HG02885 (cell line): ENCODE measurements around the gene LGI4.
"Not testable (repeated sequence)": the region's sequence is repeated elsewhere in the genome, so short reads cannot be mapped to it uniquely, and the experiment has no call there.

ENCODE experiments used
- ATAC-seq: cut with Tn5 transposase; IDR thresholded peaks from one replicate; pipeline ENCODE4 v1.9.1; 2021; ENCODE audit warnings: mild to moderate bottlenecking; ENCODE audit not compliant: unreplicated experiment, poor library complexity

The LGI4 gene

DNA sequence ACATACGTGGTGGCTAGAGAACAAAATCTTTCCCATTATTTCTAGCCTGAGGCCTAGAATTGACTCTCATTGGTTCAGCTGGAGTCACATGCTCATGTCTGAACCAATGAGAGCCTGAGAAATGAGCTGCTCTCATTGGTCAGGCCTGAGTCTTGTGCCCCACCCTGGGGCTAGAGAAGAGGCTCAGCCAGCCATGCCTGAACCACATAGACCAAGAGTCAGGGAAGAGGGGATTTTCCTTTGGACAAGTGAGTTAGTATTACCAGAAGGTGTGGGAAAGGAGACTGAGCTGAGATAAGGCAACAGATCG lies 26.5 kb upstream of the LGI4 start:
- no peak for ATAC-seq

DNA sequence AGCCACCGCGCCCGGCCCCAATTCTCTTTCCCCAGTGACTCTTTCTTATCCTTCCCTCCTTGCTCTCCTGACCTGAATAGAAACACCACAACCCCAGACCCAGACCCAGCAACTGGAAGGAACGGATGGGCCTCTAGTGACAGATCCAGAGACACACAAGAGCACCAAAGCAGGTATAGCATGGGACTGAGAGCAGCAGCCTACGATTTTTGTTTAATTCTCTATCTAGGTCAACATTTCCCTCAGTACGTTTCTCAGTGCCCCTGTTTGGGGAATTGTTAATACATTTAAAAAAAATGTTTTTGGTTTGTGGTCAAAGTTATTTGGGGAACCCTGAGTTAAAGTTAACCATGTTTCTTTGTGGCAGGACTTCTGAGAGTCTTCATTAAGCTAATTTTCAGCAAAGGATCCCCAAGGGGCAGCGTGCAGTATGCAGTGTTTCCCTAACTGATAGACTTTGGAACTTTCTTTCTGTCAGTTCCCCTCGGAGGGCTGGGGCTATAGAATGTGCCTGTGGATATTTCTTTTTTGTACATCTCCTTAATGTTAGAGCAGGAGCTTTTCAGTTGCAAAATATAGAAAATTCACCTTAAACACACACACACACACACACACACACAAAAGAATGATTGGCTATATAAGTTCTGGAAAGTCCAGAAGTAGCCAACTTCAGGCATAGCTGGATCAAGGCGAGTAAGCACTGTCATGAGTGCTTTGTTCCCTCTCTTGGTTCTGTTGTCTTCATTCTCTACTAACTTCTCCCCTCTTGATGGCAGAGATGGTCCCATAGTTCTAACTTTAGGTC lies 26.0 kb upstream of the LGI4 start:
- no peak for ATAC-seq

DNA sequence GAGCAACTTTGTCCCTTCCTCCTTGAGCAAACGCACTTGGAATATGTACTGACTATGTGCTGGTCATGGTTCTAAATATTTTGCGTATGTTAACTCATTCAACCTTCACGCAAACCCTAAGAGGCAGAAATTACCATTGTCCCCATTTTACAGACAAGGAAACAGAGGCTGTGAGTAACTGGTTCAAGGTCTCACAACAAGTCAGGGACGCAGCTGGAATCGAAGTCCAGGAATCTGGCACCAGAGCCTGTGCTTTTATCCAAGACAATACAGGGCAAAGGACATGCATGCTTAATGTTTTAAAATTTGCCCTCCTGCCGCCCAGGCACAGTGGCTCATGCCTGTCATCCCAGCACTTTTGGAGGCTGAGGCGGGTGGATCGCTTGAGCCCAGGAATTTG lies 24.7 kb upstream of the LGI4 start:
- ATAC-seq = no peak

DNA sequence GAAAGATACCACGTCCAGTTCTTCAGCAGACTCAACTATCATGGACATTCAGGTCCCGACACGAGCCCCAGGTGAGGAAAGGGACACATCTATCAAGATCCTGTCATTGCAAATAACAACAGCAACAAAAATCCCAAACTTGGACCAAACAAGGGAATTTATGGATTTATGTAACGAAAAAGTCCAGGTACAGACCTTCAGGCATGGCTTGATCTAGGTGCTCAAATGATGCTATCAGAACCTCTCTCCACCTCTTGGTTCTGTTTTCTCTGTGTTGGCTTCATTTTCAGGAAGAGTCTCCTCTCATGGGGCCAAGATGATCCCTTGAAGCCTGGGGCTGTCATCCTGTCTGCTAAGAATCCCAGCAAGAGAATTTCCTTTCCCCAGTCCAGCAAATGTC lies 22.6 kb upstream of the LGI4 start:
- no peak for ATAC-seq

DNA sequence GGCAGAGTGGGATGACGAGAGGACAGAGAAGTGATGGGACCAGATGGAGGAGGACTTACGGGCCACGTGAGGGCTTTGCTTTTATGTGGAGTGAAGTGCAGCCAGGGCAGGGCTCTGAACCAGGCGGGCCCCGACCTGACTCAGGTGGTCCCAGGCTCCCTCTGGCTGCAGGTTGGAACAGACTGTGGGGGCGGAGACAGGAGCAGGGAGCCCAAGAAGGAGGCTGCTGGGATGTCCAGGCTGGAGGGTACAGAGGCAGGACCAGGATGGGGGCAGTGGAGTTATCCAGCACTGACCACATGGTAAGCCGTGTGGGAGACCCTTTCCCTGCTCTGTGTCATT lies 21.8 kb upstream of the LGI4 start:
- ATAC-seq = no peak

DNA sequence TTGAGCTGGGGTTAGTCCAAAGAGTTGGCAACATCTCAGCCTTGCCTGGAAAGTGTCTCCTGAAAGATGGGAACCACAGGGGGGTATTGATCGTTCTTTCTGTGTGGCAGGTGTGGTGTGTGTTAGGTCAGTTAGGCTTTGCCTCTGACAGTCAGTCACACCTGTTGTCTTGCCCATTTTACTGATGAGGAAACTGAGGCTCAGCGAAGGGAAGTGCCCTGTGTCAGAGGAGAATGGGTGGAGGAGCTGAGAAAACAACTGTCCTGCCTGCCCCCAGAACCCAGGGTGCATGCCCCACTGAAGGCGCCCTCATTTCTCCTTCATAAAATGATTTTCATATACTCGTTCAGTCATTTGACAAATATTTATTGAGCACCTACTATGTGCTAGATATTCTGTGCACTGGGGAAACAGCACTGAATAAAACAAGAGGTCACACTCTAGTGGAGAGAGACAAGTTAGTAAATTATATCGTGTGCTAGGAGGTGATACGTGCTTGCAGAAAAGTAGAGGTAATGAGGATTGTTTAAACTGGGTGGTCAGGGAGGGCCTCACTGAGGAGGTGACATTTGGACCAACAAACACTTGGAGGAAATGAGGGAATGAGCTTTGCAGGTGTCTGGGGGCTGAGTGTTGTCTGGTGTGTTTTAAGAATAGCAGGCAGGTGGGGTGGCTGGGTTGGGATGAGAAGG lies 21.3 kb upstream of the LGI4 start:
- no peak for ATAC-seq

DNA sequence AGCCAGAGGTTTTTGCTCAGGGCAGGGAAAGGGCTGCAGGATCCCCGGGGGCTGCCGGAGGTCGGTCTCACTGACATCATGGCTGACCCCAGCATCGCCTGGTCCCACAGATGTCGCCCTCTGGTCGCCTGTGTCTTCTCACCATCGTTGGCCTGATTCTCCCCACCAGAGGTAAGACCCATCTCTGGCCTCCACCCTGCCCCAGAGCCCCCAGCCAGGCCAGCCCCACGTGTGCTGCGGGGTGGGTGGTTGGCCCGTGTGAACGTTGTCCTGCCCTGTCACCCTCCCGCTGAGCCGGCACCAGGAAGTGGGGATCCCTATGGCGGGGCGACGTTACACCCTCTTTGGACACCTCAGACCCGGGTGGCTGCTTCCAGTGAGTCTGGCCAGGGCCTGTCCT lies 20.6 kb upstream of the LGI4 start:
- no peak for ATAC-seq

DNA sequence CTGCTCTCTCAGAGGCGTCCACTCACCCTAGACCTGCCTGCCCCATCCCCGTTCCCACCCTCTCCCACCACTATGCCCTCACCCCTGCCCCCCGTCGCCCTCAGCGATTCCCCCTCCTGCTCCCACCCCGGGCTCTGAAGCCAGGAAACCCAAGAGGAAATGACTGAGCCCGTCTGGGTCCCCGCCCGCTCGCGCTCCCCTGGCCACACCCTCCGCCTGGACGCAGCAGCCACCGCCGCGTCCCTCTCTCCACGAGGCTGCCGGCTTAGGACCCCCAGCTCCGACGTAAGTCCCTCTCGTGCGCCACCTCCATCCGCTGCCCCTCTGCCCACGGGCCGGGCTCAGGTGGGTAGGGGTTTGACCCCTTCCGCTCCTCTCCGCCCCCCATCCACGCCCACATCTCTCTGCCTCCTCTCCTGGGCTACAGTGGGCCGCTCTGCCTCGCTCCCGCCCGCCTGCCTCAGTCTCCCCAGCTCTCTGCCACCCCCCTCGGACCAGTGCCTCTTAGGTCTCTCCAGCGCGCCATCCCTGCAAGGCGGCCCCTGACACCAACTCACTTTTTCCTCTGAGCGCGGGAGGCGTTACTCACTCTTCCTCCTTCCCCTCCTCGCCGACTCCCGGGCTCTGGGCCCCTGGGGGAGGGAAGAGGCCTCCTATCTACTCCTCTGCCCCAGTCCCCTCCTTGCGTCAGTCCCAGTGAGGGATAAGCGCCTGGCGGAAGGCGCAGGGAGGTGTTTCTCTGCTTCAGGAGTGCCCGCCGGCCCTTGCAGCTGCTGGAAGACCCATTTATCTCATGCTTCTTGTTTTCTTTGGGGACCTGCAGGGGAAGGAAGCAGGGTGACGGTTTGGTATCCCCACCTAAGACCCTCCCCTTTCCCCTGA lies 19.9 kb upstream of the LGI4 start, which contains the start of gene FXYD5:
TSS of gene FXYD5 (plus strand) at position 211 of the 882 bp plus-strand sequence. CDS start 816 bp downstream, outside the sequence.
- ATAC-seq = no peak

DNA sequence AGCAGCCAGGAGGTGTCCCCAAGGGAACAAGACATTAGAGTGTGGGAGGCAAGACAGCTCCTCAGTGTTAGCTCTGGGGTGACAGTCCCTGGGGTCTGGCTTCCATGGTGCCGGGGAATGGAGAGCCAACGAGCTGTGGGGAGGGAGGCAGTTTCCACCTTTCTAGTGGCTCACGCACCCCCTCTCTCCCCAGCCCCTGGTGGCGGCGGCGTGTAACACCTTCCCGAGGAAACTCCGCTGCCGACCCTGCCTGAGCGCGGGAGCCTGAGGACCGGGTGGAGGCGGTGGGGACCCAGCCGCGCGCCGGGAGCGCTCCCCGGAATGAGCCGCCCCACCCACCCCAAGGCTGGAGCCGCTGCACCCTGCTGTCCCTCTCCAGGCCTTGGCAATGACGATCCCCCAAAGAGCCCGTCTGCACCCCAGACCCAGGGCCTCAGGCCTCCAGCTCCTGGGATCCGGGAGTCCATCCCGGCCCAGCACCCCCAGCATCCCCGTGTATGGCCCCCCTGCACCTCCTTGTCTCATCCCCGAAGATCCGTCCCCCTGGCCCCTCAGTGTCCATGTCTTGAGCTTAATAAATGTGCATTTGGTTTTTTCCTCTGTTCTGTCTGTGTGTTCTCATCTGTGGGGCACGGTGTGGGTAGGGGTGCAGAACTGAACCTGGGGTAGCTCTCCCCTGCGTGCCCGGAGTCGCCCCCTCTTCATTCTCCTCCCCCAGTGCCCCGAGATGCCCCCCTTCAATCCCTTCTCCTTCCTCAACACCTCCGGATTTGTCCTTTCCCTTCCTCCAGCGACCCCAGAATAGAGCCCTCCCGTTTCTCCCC lies 19.1 kb upstream of the LGI4 start:
- ATAC-seq = peak; percentile 45

DNA sequence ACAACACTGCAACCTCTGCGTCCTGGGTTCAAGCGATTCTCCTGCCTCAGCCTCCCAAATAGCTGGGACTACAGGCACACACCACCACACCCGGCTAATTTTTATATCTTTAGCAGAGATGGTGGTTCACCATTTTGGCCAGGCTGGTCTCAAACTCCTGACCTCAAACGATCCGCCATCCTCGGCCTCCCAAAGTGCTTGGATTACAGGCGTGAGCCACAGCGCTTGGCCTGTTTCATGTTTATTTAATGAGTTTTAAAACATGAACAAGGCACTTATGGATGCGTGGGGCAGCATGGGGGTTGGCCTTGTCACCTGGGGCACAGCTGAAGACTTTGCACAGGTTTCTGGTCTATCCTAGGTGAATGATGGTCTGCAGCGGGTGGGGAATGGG lies 18.3 kb upstream of the LGI4 start:
- not testable (repeated sequence) for ATAC-seq

DNA sequence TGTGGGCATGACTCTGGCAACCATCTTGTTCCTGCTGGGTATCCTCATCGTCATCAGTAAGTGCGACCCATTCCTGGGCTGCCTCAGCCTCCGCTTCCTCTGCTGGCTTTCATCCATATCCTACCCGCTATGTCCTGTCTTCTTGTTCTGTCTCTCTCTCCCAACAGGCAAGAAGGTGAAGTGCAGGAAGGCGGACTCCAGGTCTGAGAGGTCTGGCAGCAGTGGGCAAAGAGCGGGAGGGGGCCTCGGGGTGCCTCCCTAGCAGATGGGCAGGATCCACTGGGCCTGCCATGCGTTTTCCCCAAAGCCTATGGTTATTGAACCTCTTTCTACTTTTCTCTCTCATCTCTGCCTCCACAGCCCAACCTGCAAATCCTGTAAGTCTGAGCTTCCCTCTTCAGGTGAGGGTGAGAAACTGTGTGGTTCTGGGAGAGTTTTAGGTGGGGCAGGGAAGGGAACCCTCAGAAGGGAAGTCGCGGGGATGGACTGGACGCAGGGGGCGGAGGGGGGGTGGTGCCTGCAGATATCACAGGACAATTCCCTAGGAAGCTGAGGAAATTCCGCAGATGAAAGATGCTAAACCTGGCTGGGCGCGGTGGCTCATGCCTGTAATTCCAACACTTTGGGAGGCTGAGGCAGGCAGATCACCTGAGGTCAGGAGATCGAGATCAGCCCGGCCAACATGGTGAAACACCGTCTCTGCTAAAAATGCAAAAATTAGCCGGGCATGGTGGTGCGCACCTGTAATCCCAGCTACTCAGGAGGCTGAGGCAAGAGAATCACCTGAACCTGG lies 16.6 kb upstream of the LGI4 start:
- ATAC-seq = no peak

DNA sequence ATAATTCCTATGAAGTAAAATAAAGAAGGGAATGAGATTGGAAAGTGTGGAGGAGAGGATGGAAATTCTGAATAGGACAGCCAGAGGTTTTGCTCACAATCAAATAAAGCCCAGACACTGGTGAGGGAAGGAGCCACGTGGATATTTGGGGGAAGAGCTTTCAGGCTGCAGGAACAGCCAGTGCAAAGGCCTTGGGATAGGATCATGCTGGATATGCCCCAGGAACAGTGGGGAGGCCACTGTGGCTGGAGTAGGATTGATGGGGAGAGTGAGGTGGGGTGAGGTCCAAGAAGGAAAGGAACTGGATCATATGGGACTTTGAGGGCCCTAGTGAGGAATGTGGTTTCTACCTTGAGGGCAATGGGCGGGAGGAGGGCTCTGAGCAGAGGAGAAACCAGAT lies 15.6 kb upstream of the LGI4 start:
- no peak for ATAC-seq

DNA sequence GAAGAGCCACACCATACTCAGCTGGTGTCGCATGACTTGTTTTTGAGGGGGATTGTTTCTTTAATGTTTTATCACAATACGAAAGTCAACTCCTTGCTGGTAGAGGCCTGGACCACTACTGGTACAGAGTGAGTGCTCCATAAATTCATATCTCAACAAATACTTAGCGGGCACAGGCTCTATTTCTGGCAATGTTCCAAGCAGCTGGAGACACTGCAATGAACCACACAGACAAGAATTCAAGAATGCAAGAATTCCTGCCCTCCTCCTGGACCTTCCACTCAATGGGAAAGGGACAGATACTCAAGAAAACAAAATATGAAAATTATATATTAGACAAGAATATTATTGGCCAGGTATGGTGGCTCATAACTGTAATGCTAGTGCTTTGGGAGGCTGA lies 14.6 kb upstream of the LGI4 start:
- ATAC-seq = no peak

DNA sequence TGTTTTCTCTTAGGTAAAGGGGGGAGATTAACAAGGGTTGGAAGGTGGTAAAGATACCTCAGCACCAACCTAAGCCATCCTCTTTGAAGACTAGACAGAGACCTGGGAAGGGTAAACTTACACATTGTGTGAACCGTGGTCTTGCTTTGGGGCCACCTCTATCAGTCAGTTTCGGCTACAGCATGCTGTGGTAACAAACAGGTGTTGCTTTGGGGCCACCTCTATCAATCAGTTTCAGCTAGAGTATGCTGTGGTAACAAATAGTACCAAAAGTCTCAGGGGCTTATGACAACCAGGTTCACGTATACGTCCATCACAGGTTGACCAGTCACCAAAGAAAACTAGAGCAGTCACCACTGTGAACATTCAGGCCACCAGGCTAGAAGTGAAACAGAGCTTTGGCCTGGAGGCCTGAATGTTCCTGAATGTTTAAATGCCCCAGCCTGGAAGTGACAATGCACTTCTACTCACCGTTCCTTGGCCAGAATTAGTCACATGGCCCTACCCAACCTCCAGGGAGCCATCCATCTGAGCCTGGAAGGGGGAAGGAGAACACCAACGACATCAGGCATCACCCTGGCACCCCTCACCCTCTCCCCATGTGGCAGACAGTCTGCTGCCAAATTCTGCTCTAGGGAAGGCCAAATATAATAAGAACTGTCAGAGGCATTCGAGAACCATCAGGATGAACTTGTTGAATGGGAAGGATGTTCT lies 12.0 kb upstream of the LGI4 start:
- no peak for ATAC-seq

DNA sequence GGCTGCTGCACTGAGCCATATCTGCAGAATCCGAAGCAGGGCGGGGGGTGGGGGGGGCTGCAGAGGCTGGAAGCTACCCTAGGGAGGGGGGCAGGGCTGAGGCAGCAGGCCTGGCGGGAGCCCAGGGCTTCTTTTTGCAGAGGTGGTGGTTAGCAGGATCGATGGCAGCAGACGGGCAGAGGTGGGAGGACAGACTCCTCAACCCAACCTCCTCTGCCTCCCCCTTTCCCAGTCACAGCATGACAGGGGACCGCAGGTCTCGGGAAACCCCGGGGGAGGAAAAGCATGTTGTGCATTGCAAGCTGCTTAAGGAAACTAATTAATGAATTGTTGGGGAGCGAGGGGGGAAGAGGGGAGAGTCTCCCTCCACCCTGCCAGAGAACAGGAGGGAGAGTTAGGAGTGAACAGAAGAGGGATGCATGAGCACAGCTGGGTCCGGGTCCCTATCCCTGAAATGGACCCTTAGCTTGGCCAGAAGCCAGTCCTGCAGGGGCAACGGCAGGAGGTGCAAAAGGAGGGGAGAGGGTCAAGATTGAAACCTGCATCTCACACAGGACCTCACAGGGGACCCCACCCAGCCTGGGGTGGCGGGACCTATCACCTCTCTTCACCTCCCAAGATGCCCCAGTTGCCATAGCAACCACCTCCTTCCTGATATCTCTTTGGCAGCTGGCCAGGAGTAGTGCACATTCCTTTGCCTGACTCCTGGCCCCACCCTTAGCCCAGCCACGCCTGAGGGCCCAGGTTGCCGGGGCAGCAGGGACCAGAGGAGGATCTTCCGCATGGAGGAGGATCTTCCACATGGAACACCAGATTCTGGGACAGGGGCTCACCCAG lies 10.0 kb upstream of the LGI4 start:
- no peak for ATAC-seq

DNA sequence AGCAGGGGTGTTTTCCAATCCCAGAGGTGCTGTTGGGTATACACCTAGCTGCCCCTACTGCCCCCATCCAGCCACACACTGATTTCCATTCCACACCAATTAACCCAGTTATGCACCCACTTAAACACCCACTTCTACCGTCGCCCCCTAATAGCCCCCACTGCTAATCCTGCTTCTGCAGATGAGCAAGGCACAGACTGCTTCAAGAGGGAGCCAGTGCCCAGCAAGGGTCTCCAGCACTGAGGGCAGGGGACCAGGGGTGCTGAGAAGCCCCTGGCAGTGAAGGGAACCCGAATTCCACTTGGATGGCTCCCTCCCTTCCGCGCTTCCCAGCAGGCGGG lies 9.4 kb upstream of the LGI4 start:
- ATAC-seq = no peak

DNA sequence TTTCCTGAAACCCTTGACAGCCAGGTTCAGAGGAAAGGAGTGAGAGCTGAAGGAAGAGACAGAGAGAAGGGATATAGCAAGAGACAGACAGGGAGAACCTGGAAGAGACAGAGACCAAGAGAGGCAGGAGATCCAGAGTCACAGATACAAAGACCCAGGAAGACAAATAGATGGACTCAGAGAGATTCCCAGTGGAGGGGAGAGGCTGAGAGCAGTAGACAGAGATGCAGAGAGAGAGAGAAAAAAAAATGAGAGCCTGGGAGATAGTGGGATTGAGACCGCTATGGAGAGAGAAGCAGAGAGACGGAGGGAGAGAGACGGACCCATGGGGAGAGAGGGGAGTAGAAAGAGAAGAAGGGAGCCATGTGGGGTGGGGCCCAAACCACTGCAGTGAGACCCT lies 9.0 kb upstream of the LGI4 start:
- no peak for ATAC-seq

DNA sequence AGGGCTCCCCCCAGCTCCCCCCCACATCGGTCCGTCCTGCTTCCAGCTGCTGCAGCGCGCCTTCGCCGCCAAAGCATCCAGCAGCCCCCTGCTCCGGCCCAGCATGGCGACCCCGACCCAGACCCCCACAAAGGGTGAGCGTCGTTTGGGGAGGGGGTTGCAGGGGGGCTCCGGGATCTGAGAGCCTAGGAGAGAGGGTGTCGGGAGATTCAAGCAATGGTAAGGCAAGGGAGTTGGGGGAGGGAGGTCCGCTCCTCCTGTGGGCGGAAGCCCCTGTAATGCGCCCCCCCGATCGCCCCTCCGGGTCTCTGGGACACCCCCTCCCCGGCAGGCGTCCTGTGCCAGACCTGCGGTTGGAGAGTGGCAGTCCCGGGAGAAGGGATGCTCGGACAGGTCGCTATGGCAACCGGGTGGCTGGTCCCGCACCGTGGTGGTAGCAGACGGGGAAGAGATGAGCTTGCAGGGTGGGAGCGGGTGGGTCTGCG lies 8.4 kb upstream of the LGI4 start, which contains the start of gene FXYD7:
TSS of gene FXYD7 (plus strand) at position 25 of the 485 bp plus-strand sequence. CDS start at position 104, 79 bp downstream.
- ATAC-seq = no peak
